ENCODE measurements around the gene HSDL1. TPM values are rescaled to one million over a fixed set of nuclear protein-coding genes. Genes with fewer than 3 reads are reported as not detected.

Gene HSDL1
- total and polyA plus RNA-seq, 2 of the 4 experiments (the other 2 are of a cell fraction) = 11.6 to 18.3 TPM

DNA sequence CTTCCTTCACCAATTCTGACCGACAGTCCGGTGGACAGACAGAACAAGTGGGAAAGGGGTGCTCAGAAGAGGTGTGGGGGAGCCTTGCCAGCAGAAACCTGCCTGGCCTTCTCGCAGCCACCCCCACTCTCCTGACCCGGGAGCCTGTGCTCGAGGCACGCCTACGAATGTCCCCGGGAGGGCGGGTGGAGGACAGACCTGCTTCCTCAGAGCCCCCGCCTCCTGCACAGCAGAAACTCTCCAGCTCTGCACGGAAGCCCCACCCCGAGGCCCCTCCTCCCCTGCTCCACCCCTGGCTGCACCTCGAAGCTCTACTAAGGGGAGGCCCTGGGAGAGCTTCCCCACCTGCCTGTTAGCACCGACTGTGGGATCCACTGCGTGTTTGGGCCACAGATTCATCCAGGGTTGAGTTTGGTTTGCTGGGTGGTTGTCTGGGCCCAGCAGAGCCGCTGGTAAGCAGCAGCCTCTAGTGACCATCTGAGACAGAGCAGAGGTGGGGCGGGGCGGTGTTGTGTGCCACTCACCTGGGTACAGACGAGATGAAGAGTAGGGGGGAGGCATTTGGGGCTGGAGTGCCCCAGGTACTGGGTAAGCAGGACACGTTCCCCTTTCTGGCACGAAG lies 35.7 kb upstream of the HSDL1 start:
- H4K5ac ChIP-seq (ENCODE audit: low read depth, low read length) = no peak overlapping the region
- intact Hi-C loops (cut with micrococcal nuclease) = no loop called here
- POLR2A ChIA-PET (ENCODE audit: unreplicated experiment) = no interaction called here
- H3K27ac ChIP-seq (ENCODE audit: insufficient read depth, low read length) = no peak overlapping the region
- BruUV-seq (replicated peaks) = no TSS peak
- no peaks in the 10 kb centered on the region for H3K27me3 ChIP-seq (ENCODE audit: control insufficient read depth, insufficient read depth, low read length)
- H3K18ac ChIP-seq (ENCODE audit: low read depth, low read length) = no peak overlapping the region
- H3K9ac ChIP-seq (ENCODE audit: low read depth, low read length) = no peak overlapping the region
- no peak overlapping the region for H2BK15ac ChIP-seq (ENCODE audit: low read depth, low read length)
- WGBS, 2 experiments (ENCODE audit: extremely low coverage in 2 of 2, insufficient read length in 1 of 2) = no CpG with 5 or more reads among the region's 21 CpGs
- dilution Hi-C loops (cut with HindIII; ENCODE audit: low sequenced_read_pairs, unreplicated experiment) = no loop called here
- peaks cover 16% of the 10 kb centered on the region; the same call in 1 of the 2 replicates for H3K9me1 ChIP-seq (ENCODE audit: insufficient read depth, low read length)
- ATAC-seq (ENCODE audit: low read depth) (no peak), DNase-seq (no peak)
- H2BK20ac ChIP-seq (ENCODE audit: low read depth, low read length) = no peak overlapping the region
- H3K9me3 ChIP-seq (ENCODE audit: control insufficient read depth, insufficient read depth, low read length) = no peaks in the 10 kb centered on the region
- H3K23ac ChIP-seq (ENCODE audit: low read depth, low read length) = no peak overlapping the region
- peaks cover 15% of the 10 kb centered on the region for H3K4me1 ChIP-seq (ENCODE audit: control insufficient read depth, insufficient read depth, low read length)
- peaks cover 13 to 45% of the 10 kb centered on the region in 2 experiments for H3K79me1 ChIP-seq (ENCODE audit: low read depth in 1 of 2, low read length in 2 of 2)
- H4K91ac ChIP-seq (ENCODE audit: insufficient read depth, low read depth, low read length) = no peak overlapping the region
- no peak overlapping the region for H2BK120ac ChIP-seq (ENCODE audit: low read depth, low read length)
- no peak overlapping the region for H3K56ac ChIP-seq (ENCODE audit: extremely low read depth, insufficient read depth, low read length)
- H2AK9ac ChIP-seq (replicated peaks; ENCODE audit: low read depth, low read length, poor library complexity) = no peak overlapping the region
- no peak overlapping the region for H3K4ac ChIP-seq (ENCODE audit: low read depth, low read length)
- no peak overlapping the region for H3K4me3 ChIP-seq (ENCODE audit: insufficient read depth, low read depth, low read length)
- no peak overlapping the region for H4K8ac ChIP-seq (ENCODE audit: low read depth in 2 of 2, low read length in 2 of 2)
- peaks cover 25% of the 10 kb centered on the region for H4K20me1 ChIP-seq (ENCODE audit: insufficient read depth, low read length)
- H2AK5ac ChIP-seq (ENCODE audit: low read depth, low read length) = no peak overlapping the region
- TF ChIP-seq MXI1 (IDR thresholded peaks at IDR 0.05; ENCODE audit: borderline replicate concordance, low read depth, low read length) (no peak), NFE2L2 (IDR thresholded peaks at IDR 0.05; ENCODE audit: low read depth, low read length) (no peak), CHD1 (IDR thresholded peaks at IDR 0.05; ENCODE audit: low read depth, low read length) (no peak), CEBPB (IDR thresholded peaks at IDR 0.05; ENCODE audit: low read depth, low read length) (no peak), FOS (IDR thresholded peaks at IDR 0.05; ENCODE audit: low read depth, low read length) (no peak), POLR2A (IDR thresholded peaks at IDR 0.05; ENCODE audit: low read depth, low read length) (no peak), RFX5 (IDR thresholded peaks at IDR 0.05; ENCODE audit: low read depth, low read length) (no peak), MAFK (IDR thresholded peaks at IDR 0.05; ENCODE audit: low read depth, low read length) (no peak), BHLHE40 (IDR thresholded peaks at IDR 0.05; ENCODE audit: low read depth, low read length) (no peak), USF2 (IDR thresholded peaks at IDR 0.05; ENCODE audit: low read depth, low read length) (no peak), SMC3 (IDR thresholded peaks at IDR 0.05; ENCODE audit: low read depth, low read length) (no peak), RAD21 (IDR thresholded peaks at IDR 0.05; ENCODE audit: low read length) (no peak), RCOR1 (IDR thresholded peaks at IDR 0.05; ENCODE audit: insufficient replicate concordance, low read length) (no peak), MAZ (IDR thresholded peaks at IDR 0.05; ENCODE audit: borderline replicate concordance, low read depth, low read length) (no peak)
- TF ChIP-seq, protein P1, sequence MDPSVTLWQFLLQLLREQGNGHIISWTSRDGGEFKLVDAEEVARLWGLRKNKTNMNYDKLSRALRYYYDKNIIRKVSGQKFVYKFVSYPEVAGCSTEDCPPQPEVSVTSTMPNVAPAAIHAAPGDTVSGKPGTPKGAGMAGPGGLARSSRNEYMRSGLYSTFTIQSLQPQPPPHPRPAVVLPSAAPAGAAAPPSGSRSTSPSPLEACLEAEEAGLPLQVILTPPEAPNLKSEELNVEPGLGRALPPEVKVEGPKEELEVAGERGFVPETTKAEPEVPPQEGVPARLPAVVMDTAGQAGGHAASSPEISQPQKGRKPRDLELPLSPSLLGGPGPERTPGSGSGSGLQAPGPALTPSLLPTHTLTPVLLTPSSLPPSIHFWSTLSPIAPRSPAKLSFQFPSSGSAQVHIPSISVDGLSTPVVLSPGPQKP (IDR thresholded peaks at IDR 0.05; ENCODE audit: borderline replicate concordance, low read depth, low read length) = no peak
- TF ChIP-seq, protein P2, sequence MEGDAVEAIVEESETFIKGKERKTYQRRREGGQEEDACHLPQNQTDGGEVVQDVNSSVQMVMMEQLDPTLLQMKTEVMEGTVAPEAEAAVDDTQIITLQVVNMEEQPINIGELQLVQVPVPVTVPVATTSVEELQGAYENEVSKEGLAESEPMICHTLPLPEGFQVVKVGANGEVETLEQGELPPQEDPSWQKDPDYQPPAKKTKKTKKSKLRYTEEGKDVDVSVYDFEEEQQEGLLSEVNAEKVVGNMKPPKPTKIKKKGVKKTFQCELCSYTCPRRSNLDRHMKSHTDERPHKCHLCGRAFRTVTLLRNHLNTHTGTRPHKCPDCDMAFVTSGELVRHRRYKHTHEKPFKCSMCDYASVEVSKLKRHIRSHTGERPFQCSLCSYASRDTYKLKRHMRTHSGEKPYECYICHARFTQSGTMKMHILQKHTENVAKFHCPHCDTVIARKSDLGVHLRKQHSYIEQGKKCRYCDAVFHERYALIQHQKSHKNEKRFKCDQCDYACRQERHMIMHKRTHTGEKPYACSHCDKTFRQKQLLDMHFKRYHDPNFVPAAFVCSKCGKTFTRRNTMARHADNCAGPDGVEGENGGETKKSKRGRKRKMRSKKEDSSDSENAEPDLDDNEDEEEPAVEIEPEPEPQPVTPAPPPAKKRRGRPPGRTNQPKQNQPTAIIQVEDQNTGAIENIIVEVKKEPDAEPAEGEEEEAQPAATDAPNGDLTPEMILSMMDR (conservative IDR thresholded peaks at IDR 0.05; ENCODE audit: low read depth, low read length) = no peak
- CTCF ChIA-PET = no interaction called here
- peaks cover 56% of the 10 kb centered on the region for H3K36me3 ChIP-seq (ENCODE audit: control insufficient read depth, insufficient read depth, low read length)
- H3K14ac ChIP-seq (replicated peaks; ENCODE audit: low read depth, low read length) = no peak overlapping the region
- in situ Hi-C loops (cut with MboI; ENCODE audit: low sequenced_read_pairs) = no loop called here
- no peak overlapping the region for H2BK5ac ChIP-seq (ENCODE audit: low read depth, low read length, poor library complexity, severe bottlenecking)
- no peak overlapping the region for H3K4me2 ChIP-seq (ENCODE audit: low read depth, low read length)
- H2AFZ ChIP-seq (replicated peaks; ENCODE audit: low read length, poor library complexity) = no peak overlapping the region
